Femur (tissue), 1 donor: ENCODE data around the gene HLA-F.

Experiments used
- DNase-seq: peaks from one replicate; pipeline ENCODE4 v3.0.0-alpha.2; 2017

Gene HLA-F

DNA sequence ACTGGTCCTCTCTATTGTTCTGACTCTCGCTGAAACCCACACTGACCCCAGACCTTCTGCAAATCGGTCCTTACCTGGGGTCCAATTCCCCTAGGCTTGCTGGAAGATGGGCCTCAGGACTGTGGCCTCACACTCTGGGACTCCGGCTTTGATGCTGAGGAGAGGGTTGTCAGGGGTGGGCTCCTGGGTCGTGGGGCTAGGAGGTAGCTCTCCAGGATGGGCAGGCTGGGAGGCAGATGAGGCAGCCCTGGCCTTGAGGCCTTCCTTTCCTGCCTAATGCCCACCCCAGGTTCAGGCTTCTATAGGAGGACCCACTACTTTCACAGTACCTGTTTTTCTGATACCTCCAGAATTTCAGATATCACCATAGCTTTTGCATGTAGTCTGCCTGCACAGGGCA lies 21.4 kb downstream of the HLA-F start:
- no peak for DNase-seq

DNA sequence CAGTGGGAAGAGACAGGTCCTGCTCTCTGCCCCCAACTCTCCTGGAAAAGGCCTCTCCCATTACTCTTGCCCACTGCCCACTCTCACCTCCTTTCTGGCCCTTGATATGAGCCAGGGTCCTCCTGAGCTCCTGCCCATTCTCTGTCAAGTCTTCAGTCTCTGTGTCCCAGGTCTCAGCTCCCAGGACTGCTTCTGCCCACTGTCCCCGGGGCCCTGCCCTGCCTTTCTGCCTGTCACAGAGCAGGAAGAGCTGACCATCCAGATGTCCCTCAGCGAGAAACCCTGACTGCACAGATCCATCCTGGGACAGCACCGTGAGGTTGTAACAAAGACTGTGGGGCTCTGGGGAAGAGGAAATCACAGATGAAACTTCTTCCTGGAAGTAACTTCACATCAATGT lies 22.2 kb downstream of the HLA-F start:
- no peak for DNase-seq

DNA sequence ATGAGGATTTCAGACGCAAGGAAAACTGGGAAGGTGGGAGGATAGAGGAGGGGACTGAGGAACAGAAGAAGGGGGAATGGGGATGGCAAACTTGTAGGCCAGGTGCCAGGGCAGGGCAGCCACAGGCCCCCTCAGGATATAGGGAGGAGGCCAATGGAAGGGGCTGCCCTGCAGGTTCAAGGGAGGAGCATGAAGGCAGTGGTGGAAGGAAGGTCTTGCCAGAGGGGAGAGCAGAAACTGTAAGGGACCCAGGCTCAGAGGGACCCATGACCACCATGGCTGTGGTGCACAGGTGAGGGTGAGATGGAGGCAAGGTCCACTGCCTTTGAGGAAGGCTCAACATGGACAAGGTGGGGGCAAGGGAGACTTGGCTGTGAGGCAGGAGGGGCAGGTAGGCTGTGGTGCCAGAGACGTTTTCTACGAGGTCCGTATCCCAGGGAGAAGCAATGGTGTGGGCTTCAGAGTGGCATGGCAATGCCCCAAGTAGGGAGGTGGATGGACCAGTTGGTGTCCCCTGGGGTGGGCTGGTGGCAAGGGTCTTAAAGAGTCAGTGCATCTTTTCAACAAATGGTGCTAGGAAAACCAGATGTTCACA lies 22.7 kb downstream of the HLA-F start:
- no peak for DNase-seq

DNA sequence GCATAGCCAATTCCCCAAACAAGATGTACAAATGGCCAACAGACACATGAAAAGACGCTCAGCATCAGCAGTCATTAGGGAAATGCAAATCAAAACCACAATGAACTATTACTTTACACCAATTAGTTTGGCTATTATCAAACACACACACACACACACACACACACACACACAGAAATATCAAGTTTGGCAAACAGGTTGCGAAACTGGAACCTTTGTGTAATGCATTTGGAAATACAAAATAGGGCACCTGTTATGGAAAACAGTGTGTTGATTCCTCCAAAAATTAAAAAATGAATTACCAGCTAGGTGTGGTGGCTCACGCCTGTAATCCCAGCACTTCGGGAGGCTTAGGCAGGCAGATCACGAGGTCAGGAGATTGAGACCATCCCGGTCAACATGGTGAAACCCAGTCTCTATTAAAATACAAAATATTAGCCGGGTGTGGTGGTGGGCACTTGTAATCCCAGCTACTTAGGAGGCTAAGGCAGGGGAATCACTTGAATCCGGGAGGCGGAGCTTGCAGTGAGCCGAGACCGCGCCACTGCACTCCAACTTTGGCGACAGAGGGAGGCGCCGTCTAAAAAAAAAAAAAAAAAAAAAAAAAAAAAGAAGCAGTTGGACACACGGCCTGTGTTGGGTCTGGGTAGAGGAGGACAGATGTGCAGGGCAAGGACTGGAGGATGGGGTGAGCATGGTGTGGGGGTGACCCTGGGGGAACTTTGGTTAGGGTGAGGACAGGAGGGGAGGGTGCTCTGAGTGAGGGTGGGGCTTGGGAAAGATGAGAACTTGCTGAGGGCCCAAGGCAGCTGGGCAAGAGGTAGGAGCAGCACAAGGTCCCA lies 23.8 kb downstream of the HLA-F start:
- no peak for DNase-seq

DNA sequence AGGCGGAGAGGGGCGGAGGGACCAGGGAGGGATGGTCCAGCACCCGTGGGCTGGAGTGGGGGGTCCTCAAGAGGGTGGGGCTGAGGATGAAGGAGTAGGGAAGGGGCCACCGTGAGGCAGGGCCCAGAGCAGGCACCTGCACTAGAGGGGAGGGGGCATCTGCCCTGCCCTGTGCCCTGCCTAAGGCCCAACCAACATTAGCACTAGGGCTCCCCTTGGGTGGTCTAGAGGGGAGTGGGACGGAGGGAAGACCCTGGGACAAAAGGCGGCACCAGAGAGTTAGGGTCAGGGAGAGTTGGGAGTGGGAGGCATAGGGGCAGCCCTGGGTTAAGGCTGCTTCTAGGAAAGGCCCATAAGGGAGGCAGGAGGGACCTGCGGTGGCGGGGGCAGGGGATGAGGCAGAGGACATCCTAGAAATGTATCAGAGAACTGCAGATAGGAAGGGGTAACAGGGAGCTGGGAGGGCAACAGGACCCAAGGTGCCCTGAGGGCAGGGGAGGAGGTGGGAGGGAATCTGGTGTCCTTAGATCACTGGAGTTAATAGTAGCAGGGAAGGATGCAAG lies 24.5 kb downstream of the HLA-F start:
- no peak for DNase-seq

DNA sequence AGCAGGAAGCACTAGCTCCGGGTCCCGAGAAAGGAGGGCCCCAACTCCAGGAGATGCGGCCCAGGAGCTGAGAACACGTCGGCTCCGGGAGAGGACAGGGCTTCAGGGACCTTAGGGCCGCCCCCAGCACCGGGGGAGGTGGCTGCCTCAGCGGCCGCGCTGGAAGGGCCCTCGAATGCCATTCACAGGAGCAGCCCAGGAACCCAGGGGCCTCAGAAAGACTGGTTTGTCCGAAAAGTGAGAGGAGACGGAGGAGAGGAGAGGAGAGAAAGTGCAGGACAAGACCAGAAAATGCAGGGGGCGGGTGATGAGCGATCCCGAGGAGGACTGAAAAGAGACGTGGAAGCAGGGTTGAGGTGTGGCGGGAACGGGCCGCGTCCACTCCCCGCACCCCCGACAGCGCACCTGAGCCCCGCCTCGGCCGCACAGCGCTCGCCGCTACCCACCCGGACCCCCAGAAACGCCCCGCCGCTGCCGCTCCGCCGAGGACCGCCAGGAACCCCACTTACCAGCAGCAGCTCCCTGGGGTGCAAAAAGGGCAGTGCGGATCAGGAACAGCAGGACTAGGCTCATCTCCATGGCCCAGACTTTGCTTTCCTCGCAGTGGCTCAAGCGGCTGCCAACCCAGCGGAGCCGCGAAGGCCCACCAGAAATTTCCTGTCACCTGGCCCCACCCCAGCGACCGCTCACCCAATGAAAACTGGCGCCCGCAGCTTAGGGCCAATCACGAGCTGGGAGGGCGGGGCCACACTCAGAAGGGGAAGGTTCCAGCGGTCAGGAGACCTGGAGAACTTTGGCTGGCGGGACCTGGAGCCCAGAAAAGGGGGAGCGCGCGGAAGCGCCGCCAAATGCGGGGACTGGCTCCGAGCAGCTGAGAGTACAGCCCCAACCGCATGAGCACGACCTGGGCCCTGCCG lies 25.4 kb downstream of the HLA-F start:
- peak; percentile 94 for DNase-seq

DNA sequence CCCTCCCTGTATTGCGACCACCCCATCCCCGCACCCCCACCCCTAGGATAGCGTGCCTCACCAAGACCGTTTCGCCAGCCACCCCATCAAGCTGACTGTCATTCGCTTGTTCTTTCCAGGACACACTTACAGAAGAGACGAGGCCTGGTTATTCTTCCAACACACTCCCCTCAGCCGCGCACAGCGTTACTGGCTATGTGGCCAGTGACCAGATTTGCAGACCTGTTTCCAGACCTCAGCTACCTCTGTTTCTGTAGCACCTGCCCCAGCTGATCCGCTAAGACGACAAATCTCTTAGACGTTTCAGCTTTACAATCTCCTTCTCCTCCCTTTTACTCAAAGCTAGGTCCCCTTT lies 26.1 kb downstream of the HLA-F start:
- no peak for DNase-seq

DNA sequence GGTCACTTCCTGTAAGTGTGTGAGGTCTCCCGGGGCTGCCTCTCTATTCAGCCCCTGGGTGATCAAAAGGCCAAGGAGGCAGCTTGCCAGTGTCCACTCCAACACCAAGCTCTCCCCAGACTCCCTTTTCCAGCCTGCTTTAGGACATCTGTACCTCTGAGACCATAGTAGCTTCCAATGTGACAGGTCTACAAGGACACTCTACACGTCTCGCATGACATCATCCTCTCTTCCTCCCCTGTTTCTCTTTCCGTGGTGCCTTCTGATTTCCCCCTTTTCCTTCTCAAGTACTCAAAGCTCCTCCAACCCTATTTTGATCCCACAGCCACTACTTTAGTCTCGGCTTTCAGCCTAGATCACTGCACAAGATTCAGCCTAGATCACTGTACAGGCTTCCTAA lies 26.4 kb downstream of the HLA-F start:
- DNase-seq: no peak

DNA sequence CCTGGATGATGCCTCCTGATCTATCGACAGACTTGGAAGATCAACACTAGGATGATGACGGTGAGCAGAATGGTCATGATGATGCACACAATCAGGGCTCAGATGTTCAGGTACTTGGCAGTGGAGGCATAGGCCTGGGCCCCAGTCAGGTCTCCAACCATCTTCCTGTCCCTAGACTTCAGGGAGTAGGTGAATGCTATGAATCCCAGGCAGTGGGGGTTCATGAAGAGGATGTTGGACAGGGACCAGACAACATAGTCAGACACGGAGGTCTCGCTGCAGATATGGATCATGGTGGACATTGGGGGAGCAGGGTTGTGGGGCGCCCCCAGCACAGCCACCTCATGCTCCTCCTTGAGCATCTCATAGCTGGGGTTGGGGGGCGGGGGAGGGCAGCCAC lies 27.5 kb downstream of the HLA-F start:
- no peak for DNase-seq

DNA sequence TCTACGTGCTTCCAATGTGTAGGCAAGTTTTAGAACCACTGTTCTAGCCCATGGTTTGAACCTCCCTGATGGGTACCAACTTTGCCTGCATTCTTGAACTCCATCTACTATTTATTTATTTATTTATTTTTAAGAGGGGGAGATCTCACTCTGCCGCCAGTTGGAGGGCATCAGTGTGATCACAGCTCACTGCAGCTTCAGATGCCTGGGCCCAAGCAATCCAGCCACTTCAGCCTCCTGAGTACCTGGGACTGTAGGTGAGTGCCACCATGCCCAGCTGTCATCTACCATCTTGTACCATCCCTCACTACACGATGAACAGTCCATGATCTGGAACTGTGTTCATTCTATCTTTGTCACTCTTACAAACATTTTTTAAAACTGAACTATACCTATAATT lies 28.2 kb downstream of the HLA-F start:
- no peak for DNase-seq

DNA sequence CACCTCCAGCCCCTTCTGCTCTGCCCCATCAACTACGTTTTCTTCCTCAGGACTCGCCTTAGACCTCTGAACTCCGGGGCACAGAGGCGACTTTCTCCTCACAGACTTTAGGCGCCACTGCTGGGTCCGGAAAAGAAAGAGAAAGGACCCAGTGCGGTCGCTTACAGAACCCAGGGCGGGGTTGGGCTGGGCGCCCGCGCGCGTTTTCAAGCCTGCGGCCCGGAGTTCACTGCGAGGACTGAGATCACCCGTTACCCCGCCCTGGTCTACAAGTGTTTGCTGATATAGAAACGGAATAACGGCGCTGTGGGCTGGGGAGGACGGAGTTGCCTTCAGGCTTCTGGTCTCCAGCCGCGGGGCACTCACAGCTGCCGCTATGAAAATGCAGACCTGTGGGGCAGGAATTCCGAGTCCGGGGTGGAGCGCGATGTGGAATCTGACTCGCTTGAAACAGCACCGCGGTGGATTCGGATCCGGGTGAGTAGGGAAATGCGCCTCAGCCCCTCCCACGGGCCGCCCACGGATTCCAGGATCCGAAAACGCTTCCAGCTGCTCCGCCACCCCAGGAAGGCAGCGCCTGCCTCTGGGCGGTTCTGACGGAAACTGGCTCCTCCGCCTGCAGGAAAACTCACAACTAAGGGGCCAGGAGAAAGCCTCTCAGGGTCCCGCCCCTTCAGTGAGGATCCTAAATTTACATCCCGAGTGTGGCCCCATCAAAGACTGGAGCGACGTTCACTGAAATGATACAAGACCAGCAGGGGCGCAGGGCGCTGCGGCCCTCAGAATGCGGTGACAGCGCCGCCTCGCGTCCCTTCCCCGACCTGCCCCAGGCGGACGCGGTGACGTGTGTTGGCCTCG lies 29.4 kb downstream of the HLA-F start:
- DNase-seq: peak; percentile 92

DNA sequence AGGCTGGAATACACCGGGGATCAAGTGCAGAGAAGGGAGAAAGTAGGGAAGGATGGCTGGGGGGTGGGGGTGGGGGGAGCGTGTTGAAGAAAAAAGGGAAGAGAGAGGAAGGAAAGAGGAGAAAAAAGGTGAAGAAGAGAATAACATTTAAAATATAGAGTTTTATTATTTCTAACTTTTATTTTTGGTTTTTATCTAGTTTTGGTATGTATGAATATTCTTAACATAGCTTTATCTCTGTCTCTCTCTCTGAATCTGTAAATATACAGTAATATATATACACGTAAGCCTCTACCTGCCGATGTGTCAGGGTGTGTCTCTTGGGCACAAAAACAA lies 30.0 kb downstream of the HLA-F start:
- no peak for DNase-seq

DNA sequence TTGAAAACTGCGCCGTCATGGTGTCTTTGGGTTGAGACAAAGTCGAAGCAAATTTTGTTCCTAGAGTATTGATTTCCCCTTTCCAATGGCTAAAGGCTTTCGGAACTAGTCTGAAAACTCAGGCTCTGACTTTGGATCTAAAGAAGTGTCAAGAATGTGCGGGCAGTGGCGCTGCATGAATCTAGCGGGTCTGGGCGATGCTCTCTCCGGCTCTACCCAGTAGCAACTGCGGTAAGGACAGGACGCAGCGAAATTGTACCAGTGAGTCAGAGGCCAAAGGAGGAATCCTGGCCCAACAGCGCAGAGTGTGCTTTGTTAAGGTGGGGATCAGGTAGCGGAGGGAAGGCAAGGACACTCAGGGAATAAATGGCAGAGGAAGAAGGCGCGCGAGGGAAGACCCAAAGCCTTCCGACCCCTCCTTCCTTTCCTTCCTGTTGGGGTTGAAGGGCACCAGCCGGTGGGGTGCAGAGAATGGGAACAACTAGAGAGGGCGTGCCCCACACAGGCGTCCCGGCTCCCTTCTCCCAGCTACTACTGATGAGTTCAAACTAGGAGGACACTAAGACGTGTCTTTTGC lies 32.1 kb downstream of the HLA-F start:
- DNase-seq: no peak

DNA sequence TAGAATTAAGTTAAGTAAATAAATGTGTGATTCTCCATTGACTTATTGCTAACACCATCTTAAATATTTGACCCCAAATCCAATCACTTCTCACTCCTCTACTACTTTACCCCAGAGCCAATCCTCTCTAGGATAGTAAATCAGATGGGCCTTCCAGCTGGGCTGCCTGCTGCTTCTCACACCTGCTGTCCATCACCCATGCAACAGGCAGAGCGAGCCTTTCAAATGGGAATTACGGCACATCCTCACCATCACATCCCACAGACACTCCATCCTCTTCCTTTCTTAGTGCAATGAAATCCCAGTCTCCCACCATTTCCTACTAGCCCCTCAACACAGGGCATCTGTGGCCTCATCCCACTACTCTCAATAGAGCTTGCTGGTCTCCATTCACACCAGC lies 34.0 kb downstream of the HLA-F start:
- no peak for DNase-seq

DNA sequence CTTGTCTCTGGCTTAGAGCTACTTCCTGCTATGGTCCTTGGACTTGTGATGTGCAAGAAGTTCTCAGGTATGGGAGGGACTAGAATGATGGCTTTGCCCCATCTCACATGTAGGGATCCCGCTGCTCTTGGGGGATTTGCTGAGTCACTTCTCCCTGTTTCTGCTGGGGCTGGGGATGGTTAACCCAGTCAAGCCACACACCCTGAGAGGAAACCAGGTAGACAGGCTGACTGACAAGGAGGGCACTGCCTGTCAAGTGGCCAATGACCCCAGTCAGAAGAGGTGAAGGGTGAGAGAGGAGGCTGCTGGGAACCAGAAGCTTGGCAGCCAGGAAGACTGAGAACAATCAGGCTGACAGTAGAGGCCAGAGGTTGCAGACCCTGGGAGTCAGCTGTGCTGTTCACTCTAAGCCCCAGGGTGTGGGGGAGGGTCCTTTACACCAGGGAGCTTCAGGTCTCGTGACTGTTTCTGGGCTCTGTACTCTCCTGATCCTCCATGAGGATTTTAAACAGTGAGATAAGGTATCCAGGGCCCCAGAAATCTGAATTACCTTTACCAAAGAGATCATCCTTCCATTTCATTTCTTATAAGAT lies 34.6 kb downstream of the HLA-F start:
- no peak for DNase-seq

DNA sequence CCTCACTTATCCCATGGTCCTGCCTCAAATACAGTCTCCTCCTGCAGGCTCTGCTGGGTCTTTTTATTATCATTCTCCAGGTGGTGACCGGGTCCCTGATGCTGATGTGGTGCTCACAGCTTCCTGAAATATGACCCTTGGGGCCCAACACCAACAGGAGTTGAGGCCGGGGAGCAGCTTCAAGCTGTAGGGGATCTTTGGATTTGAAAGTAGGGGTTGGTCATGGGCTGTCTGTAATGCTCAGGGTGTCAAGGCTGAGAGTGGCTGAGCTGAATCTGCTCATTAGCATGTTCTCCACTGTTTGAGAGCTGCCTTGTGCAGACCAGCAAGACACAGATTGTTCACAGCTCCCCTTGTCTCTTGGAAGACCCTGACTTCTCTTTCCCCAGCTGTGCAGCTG lies 35.5 kb downstream of the HLA-F start:
- DNase-seq: no peak

DNA sequence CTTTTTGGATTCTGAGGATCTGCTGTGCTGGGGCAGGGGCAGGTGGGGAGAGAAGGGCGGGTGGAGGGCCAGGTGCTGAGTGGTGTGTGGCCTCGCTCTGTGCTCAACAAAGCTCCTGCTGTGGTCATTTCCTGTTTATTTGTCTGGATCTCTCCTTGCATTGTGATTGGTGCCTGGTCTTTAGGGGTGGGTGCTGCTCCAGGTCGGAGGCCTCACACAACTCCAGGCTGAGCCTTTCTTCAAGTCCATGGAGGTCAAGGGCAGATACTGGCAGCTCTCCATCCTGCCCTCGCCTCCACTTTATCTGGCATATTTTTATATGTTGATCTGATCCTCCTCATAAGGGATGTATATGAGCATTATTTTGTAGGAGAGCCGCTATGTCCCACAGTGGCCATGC lies 36.2 kb downstream of the HLA-F start:
- no peak for DNase-seq

DNA sequence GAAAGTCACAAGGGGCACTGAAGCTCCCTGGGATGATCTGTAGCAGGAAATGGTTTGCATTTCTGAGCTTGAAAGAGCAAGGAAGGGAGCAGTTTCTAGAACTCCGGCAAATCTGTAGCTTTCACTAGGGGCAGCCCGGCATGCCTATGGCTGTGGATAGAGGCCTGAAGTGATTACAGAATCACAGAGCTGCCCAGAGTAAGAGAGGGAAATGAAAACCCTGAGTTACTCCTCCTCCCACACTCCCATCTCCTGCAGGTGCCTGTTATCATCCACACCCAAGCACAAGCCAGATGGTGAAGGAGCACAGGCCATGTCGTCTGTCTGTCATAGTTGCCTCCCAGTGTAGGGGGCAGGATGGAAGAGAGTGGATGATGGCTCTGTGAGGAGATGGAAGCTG lies 37.1 kb downstream of the HLA-F start:
- no peak for DNase-seq

DNA sequence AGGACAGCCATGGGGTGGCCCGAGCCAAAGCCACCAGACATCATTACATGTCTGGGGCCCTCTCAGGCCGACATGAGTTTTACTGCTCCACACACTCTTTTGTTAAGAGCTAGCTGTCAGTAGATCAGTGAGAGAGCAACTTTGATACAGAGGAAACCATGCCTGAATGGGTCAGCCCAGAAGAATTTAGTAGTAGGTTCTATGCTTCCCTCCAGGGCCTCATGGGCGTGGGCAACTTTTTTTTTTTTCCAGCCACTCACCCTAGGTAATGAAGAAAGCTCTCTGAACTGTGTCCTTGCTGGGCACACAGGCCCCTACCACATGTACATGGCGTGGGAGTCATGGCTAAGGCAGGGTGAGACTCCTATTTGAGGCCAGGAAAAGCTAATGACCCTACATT lies 38.8 kb downstream of the HLA-F start:
- no peak for DNase-seq

DNA sequence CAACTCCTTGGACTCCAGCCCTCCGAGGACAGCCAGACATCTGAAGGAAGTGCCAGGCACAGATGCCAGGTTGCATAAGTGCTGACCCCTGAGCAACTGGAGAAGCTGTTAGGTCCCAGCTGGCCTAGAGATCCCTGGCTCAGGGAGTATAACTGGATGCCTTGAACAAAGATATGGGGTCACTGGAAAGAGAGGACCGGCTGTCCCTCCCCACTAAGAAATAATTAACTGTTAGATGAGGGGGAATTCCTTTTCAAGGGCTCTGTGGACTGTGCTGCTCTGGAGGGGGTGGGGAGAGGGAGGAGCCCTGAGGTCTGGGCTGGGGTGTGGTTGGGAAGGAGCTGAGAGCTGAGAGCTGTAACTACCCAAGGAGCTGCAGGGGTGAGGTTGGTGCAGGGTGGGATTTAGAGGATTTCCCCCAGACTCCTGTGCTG lies 39.6 kb downstream of the HLA-F start:
- no peak for DNase-seq

DNA sequence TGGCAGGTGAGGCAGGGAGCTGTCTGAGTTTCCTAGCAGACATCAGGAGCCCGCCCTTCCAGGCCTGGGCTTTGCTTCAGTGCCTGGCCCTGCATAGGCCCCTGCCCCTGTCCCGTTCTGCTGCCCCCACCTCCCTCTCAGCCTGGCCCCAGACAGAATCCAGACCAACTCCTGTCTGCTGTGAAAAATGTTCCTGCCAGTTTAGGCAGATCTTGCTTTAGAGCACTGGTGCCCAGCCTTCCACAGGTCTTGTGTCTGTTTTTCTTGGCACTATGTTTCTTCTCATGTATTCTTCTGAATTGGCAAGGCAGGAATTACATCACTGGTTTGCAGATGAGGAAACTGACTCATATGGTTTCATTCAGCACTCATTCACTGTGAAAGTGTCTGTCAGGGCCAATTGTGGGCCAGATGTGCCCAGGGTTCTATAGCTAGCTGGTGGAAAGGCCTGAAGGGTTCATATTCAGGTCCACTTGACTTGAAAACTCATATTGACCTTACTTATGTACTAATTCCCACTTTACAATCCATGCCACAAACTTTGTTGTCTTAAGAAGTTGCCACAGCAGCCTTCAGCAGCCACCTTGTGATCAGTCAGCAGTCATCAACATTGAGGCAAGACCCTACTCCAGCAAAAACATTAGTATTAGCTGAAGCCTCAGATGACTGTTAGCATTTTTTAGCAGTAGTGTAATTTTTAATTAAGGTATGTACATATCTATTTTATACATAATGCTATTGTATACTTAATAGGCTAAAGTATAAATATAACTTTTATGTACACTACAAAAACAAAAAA lies 40.5 kb downstream of the HLA-F start:
- DNase-seq: no peak
